Activated CD4-positive, alpha-beta T cell treated with anti-CD3 and anti-CD28 coated beads for 1 hour (primary cell): ENCODE measurements around the gene ANXA7.

Experiments used
- DNase-seq: peaks from one replicate; pipeline ENCODE4 v3.0.0-alpha.2; 2020

ANXA7 gene

DNA sequence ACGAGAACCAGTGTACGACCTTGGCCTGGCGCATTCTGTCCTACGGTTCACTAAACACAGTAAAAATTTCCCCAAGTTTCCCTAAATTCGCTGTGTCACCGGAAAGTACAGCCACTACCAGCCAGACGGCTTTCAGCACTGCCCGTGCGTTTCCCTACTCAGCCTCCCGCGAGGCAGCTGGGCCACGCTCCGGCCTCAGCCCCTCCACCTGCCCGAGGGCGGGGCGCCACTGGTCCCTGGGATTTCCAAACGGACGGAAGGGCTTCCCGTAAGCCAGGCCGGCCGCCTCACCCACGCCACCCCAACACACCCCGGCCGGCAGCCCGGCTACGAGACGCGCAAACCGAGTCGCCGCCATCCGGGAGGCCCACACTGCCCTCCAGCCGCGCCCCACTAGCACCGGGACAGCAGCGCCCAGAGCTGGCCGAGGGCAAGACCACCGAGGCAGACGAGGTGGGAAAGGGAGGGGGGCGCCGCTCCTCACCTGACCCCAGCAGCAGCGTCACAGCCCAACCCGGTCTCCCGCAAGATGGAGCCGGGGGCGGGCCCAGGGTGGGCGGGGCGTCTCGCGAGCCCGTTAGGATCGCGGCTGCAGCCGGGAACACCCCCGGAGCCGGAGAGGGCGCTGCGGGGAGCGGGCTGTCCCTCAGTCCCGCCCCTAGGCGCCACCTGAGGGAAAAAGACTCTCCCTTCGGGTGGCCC is at the start of gene ANXA7:
Gene ANXA7, minus strand, starts transcription at position 531 of the 702 bp plus-strand sequence. CDS start 13,202 bp downstream, outside the sequence.
- DNase-seq, result peak; percentile 88

DNA sequence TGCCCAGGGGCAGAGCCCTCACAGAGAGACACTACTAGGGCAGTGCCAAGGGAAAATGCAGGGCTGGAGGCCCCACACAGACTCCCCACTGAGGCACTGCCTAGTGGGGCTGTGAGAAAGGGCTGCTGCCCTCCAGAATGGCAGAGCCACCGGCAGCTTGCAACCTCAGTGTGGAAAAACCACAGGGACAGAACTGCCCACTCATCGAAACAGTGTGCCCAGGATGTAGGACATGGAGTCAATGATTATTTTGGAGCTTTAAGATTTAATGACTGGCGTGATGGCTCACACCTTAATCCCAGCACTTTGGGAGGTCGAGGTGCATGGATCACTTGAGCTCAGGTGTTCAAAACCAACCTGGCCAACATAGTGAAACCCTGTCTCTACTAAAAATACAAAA is 47.0 kb upstream of the ANXA7 start:
- no peak for DNase-seq

DNA sequence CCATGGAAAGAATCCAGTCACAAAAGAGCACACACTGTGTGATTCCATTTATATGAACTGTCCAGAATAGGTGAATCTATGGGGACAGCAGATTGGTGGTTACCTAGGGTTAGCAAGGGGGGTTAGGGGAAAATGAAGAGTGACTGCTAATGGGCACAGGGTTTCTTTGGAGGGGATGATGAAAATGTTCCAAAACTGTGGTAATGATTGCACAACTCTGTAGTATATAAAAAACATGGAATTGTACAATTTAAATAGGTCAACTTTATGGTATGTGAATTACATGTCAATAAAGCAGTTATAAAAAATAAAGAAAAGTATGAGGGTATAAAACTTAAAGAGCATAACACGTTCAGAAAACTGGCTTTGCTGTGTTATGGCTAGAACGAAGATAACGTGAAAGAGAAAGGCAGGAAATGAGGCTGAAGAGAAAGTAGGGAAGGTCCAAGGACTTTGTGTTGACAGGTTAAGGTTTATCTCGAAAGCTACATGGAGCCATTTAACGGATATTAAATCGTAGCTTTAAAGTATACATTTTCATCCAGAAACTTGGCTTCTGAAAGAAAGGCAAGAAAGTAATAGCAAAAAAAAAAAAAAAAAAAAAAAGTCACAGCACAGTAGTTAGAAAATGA is 45.9 kb upstream of the ANXA7 start:
- DNase-seq, result no peak

DNA sequence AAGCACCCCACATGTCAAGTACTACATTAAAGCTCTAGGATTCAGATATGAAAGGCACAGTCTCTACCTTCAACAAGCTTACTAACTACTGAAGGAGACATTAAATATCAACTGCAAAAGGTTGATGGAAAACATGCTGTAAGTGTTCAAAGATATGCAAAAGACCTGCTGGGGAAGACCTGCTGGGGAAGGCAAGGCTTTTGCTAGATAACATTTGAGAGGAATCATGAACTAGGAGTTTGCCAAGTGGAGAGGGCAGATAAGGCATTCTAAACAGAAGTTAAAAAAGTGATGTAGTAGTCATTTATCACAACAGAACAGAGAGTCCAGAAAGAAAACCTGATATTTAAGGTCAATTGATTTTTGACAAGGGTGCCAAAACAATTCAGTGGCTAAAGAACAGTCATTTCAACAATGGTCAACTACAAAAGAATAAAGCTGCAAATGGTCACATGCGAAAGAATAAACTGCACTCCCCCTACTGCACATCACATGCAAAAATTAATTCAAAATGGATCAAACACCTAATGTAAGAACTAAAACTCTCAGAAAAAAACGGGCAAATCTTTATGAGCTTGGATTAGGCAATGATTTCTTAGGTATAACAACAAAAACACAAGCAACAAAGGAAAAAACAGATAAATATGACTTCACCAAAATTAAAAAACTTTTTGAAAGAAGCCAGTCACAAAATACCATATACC is 42.5 kb upstream of the ANXA7 start:
- DNase-seq, result no peak

DNA sequence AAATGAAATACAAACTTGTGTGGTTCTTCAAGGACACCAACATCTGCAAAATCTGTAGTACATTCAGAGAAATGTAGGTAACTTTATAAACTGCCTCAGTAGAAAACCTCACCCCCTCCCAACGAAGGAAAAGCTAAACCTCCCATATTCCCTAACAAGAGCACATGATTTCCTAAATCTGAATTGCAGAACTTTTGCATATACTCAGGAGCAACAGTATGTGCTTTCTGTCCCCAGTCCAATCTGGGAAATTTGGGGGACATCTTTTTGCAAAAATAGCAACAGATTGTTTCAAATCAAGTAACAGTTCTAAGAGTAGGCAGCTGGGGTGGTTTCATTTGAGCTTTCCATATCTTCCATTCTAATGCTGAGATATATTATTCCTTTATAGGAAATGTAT is 35.3 kb upstream of the ANXA7 start:
- DNase-seq, result no peak

DNA sequence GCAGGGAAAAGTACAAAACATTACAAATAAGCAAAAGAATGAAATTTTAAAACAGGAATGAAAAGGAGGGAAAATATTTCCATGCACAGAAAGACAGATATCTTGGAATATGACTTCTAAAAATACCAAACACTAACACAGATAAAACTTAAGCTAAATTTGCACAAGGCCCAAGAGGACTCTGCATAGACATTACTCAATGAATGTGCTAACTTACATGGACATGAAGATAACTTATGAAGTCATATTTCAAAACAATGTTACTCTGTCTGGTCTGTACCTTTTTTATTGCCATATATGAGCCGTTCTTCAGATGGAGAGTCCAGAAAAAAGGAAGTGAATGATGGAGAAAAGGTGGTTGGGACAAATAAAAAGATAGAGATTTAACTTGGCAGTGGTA is 34.5 kb upstream of the ANXA7 start:
- no peak for DNase-seq

DNA sequence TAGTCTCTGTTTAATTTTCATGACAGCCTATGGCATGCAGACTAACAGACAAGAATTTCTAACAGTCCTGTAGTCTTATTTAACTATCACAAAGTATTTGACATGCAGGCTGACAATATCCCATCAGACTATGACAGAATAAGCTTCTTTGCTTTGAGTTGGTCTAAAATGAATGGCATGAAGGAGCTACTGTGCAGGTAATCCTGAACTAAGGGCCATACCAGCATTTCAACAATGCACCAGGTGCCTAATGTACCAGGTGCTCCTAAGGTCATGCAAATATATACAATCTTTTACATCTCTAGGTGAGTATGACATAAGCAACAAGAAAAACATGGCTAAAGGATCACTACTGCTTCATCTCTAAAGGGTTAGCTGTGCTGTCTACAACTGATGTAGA is 33.1 kb upstream of the ANXA7 start:
- no peak for DNase-seq

DNA sequence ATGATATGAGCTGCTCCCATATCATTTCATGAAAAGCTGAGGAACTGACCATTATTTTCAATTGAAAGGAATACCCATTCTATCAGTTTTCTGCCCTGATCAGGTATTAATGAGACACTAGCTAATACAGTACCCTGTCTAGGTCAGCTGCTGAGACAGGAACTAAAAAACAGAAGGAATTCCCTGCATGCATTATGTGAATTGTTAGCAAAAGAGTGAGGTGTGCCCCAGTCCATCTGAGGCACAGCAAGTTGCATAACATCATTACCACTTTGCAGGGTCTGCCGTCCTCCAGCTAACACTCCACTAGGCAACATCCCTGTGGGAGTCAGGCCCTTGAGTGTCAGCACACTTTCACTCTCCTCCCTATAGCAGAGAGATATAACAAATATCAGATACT is 30.6 kb upstream of the ANXA7 start:
- no peak for DNase-seq

DNA sequence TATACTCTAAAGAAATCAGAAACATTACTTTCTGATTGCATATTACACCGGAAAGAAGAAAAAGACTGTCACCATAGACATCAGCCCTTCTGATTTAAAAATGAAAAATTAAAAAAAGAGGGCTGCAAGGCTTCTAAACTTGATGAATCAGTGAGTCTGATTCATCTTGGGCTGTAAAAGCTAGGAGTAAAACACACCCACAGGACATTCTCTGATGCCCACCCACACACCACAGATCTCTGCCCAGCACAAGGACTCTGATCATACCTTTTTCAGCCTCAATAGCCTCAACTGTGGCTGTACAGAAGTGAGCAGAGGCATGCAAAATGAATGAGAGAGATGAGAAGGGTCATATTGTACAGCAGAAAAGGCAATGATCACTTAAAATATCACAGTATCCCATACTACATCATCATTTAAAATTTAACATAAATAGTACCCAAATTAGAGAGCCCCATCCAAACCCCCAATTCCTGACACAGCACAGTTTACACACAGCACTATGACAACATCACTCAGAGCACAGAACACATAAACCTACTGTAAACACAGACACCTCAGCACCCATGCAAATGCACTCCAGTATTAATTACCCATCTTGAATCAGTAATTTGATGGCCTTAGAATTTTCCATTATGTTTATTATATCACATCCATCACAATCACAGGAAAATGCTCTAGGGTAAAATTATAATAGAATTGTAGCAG is 25.9 kb upstream of the ANXA7 start:
- no peak for DNase-seq

DNA sequence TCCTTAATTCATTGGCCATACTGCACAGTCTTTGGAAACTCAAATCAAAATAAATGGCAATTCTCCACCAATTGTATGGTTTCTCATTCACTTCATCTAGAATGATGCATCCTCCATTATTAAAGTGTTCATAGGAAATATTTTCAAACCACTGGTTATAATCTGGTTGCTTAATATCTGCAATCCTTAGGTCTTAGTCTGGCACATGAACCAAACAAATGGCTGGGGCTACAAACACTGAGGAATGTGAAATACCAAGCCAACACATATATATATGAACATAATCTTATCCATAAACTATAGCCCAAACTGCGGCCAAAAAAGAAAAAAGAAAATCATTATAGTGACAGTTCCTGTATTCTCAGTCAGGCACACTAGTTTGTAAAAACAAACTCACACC is 25.2 kb upstream of the ANXA7 start:
- no peak for DNase-seq

DNA sequence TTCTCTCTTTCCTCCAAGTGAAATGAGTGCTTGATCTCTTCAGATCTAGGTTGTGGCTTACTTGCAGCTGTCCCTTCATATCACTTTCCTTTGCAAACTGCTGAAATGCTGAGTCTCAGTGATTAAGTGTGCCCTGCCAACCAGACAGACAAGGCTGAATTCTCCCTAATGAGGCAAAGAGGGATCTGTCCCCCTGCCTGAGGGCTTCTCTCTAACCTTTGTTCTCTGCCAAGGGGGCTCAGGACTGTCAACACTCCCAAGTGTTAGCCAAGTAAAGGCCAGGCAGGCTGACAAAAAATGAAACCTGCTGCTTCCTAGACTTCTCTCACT is 19.6 kb upstream of the ANXA7 start, which contains the start of gene MSS51:
Gene MSS51, minus strand, starts transcription at position 24 of the 330 bp plus-strand sequence. CDS start 5,277 bp downstream, outside the sequence.
- no peak for DNase-seq

DNA sequence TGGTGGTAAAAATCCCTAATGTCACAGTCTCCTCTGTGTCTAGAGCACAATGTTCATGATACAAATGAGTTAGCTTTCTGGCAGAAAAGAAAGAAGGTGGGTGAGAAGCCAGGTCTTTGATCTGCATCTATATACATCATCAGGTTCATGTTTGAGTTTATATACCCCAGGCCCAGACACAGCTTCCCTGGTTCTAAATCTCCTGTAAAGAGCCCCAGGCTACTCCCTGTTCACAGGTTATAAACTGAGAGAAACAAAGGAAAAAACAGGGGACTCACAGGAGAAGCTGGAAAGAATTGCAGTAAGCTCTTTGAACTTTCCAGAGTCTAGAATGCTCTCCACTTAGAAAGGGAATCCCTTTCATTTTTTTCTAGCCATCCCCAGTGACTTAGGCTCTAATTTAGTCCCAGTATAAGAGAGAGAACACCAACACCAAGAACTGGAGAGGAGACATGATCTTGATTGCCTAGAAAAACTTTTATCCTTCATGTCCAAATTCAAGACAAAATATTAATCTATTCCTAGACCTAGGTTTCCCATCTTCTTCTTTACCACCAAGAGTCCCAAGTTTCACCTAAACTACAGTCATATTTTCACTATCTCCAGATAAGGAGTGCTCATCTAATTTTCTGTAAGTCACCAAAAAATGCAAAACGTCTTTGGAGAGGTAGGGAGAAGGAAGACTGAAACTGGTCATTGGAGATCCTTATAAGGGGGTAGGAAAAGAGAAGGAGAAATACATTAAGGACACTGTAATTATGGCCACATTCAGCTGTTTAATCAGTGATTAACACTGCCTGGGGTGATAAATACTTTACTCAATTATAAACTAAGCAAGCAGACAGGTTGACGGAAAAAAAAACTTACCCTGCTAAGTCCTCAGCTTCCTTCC is 19.0 kb upstream of the ANXA7 start:
- DNase-seq, result no peak

DNA sequence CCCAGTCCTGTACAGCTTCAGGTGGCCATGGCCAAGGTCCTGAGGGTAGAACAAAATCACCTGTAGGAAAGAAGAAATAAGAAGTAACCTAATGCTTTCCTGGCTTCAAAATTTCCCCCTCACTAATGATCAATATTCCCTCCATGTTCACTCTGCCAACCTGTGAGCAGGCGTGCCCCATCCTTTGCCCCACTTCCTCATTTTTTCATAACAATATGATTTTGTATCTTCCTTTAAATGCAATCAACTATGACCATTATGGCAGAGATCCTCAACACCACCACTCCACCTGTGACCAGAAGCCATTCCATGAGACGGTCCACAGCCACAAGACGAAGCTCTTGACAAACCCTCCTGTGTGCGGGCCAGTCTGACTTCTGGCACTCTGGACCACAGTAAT is 12.5 kb upstream of the ANXA7 start:
- DNase-seq, result no peak

DNA sequence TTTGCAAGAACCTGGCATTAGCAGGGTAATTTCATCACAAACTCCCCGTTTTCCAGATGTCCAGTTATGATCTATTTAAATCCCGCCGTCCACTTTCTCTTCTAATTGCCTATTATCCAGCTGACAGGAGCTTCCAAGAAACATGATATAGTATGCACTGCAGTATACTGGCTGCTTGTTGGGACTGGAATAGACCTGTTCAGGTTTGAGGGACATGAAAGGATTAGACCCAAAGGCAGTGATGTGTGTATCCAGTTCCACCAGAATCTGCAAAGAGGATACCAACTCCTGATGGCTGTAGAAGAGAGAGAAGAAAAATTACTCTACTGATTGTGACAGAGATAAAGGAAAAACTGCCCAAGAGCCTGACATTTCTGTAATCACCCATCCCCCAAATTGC is 10.6 kb upstream of the ANXA7 start:
- no peak for DNase-seq

DNA sequence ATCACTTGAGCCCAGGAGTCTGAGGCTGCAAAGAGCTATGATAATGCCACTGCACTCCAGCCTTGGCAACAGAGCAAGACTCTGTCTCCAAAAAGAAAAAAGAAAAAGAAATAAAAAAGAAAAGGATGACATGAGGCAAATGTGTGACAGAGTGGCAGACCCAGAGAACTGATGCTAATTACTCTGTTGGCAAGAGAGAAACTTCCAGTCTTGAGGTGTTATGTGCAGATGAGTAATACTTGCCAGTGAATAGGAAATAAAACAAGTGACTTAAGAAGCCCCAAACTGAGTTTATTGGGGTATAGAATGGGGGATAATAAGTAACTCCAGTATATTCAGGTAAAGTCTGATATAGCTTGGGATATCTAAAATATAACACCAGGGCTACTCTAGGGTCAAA is 9.5 kb upstream of the ANXA7 start:
- no peak for DNase-seq

DNA sequence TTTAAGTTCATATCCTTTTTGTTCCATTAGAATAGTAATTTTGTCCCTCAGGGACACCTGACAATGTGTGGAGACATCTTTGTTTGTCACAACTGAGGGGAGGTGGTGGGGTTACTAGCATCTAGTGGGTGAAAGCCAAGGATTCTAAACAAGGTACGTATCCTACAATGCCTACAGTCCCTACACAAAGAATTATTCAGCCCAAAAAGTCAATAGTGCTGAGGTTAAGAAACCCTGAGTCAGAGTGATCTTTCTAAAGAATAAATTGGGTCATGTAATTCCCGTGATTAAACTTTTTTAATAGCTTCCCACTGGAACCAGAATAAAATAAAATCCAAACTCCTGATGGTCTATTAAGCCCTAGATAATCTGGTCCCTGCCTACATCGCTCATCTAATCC is 2.7 kb upstream of the ANXA7 start:
- DNase-seq, result no peak

DNA sequence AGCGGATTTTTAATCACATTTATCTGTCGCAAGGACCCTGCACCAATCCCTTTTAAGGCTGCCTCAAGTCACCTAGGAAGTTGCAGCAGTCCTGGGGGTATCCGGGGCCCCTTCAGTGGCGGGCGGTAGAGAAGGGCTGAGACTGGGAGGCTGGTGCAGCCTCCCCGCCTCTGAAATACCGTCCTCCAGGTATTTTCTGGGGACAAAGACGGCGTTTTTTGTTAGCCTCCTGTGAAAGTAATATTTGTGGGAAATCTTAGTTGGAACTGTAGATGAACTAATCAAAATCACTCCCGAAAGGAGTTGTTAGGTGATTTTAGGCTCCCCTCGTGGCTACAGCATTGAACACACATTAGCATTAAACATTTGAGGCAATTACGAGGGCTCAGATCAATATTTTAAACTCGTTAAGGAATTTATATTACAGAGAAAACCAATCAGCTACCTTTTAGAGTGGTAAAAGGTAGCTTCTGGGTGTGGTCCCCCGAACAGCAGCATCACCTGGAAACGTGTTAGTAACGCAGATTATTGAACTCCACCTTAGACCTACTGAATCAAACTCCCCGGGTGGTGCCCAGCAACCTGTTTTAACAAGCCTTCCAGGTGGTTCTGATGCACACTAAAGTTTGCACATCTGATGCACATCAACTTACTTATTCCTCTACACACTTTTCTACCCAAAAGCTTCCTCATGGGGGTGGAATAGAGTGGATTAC is 530 bp upstream of the ANXA7 start:
- DNase-seq, result no peak

DNA sequence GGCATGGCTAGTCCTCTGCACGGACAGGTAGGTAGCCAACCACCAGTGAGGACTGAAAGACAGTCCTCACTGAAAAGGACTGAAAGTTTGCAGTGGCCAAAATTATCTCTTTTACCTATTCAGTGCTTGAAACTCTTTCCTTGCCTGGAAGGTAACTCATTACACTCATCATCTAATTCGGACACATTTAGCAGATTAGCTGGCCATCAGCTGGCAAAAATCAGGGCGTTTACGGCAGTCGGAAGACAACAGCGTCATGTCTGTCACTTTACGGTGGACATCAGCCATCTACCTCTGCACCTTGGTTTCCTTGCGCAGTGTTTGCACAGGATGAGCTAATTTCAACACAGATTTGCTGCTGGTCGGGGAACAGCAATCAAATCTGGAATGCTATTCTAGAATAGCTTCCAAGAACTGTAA is 740 bp downstream of the ANXA7 start:
- DNase-seq, result no peak

DNA sequence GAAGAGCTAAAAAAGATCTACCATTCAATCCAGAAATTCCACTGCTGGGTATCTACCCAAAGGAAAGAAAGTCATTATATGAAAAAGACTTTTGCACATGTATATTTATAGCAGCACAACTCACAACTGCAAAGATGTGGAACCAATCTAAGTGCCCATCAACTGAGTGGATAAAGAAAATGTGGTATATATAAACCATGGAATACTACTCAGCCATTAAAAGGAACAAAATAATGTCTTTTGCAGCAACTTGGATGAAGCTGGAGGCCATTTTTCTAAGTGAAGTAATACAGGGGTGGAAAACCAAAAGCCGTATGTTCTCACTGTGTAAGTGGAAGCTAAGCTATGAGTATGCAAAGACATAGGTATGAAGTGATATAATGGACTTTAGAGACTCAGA is 3.0 kb downstream of the ANXA7 start:
- no peak for DNase-seq

DNA sequence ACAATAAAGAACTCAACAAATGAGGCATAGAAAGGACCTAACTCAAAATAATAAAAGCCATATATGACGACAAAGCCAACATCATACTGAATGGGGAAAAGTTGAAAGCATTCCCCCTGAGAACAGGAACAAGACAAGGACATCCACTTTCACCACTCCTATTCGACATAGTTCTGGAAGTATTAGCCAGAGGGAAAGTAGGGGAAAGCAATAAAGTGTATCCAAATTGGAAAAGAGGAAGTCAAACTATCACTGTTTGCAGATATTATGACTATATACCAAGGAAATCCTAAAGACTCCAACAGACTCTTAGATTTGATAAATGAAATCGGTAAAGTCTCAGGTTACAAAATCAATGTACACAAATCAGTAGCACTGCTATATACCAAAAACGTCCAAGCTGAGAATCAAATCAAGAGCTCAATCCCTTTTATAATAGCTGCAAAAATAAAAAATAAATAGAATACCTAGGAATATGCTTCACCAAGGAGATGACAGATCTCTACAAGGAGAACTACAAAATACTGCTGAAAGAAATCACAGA is 4.8 kb downstream of the ANXA7 start:
- no peak for DNase-seq

DNA sequence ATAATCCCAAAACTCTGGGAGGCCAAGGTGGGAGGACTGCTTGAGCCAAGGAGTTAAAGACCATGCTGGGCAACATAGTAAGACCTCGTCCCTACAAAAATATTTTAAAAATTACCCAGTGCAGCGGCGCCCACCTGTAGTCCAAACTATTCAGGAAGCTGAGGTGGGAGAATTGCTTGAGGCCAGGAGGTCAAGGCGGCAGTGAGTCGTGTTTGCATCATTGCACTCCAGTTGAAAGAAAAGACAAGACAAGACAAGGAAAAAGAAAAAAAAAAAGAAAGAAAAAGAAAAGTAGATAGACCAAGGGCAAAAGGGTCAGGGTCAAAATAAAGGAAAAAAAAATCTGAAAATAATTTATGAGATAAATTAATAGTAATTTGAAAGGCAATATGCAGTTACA is 5.8 kb downstream of the ANXA7 start:
- DNase-seq, result no peak

DNA sequence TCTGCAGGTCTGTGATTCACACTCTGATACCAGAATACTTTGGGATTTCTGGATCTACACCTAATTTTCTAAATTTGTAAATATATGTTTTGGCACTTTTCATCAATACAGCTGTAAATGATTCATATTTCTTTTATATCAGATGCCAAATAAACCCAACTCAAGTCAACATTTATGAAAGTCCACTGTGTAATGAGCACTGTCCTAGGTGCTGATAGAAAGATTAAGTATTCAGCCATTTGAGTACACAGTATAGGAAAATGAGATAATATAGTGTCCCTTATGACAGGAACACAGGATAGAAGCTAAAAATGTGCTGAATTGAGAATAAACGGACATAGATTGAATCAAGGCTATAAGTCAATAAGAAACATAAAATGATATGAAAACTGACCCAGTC is 6.4 kb downstream of the ANXA7 start:
- DNase-seq, result no peak
